ENCODE measurements around the gene ZNF284. TPM values are rescaled to one million over a fixed set of nuclear protein-coding genes. Genes with fewer than 3 reads are reported as not detected.

ZNF284 gene
- total and polyA plus RNA-seq, 2 donors (not counting 1 experiment from before 2014, with no cell fraction given) = 2.1 to 3.3 TPM

DNA sequence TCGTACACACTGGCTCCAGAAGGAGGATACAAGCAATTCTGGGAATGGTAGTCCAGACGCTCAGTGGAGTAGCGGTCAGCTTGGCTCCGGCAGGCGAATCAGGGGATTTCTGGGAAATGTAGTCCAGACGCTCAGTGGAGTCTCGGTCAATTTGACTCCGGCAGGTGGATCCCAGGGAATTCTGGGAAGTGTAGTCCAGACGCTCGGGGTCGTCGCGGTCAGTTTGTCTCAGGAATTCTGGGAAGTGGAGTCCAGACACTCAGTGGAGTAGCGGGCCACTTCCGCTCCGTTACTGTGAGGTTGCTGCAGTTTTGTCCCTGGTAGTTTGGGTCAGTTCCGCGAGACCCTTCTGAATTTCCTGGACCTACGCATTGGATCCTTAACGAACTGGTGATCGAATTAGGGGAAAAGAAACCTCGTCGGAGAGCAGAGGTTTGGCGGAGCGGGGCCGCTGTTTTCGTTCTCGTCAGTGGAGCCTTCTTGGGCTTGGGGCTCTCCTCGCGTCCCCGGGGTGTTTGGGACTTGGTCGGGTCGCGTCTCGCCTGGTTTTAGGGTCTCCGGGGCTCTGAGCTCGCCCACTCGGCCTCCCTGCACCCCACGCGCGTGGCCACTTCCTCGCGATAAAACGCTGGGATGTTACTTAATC is 41.3 kb downstream of the ZNF284 start, which contains the start of gene ZNF225:
Gene ZNF225, plus strand, starts transcription at position 262 of the 646 bp plus-strand sequence. CDS start 2,429 bp downstream, outside the sequence.
- H3K27me3 Mint-ChIP-seq = no peaks in the 10 kb centered on the region
- H3K4me2 ChIP-seq (replicated peaks; ENCODE audit: low read depth, low read length, poor library complexity, severe bottlenecking) = peak within 1 kb of the TSS; percentile 77
- peak within 1 kb of the TSS; percentile 45 to 65 for H3K27ac ChIP-seq (ENCODE audit: low read length in 2 of 2)
- no peak for TF ChIP-seq EZH2 (IDR thresholded peaks at IDR 0.05; ENCODE audit: borderline replicate concordance, insufficient read depth, low read depth, low read length, poor library complexity, severe bottlenecking)
- TF ChIP-seq CTCF (IDR thresholded peaks at IDR 0.05) = no peak
- peak within 1 kb of the TSS; percentile 99 for H3K4me3 Mint-ChIP-seq
- H3K36me3 ChIP-seq (replicated peaks in 1 of 2; ENCODE audit: control extremely low read depth in 1 of 2, control insufficient read depth in 1 of 2, extremely low read depth in 1 of 2, insufficient read depth in 2 of 2, low read length in 1 of 2) = peaks cover 8 to 9% of the 10 kb centered on the region in 2 experiments
- peak within 1 kb of the TSS; percentile 90 for H3K27ac Mint-ChIP-seq
- H3K4me1 ChIP-seq (ENCODE audit: control insufficient read depth in 2 of 2, insufficient read depth in 2 of 2, low read length in 2 of 2) = peaks cover 9 to 19% of the 10 kb centered on the region in 2 donors
- under 1% methylated on average over 40 of the region's 44 CpGs for WGBS (ENCODE audit: insufficient coverage)
- ATAC-seq (ENCODE audit: low read depth) (peak; percentile 95), DNase-seq (peak; percentile 91)
- no peaks in the 10 kb centered on the region for H3K27me3 ChIP-seq (replicated peaks in 1 of 4; ENCODE audit: control extremely low read depth in 1 of 4, control insufficient read depth in 3 of 4, insufficient read depth in 4 of 4, low read length in 3 of 4)
- intact Hi-C loops (cut with micrococcal nuclease) = loop anchor here (1.0 to 5.0 kb wide), 11 partner anchors 19 to 335 kb away; partner anchors contain the start of genes ZNF222, ZNF224, ZNF226 and ZNF227
- ChIA-PET POLR2A (interaction anchor here (1.2 kb wide), 1 partner anchor 18 kb away, joined by 3 read pairs; no protein-coding TSS in a partner anchor), CTCF (no interaction called here)
- peaks cover 28% of the 10 kb centered on the region for H3K4me1 Mint-ChIP-seq
- peaks cover 10 to 26% (median 24%) of the 10 kb centered on the region in 3 donors for H3K9me3 ChIP-seq (ENCODE audit: control extremely low read depth in 1 of 3, control insufficient read depth in 2 of 3, insufficient read depth in 1 of 3, low read length in 2 of 3)
- no peaks in the 10 kb centered on the region for H4K20me1 ChIP-seq (ENCODE audit: control insufficient read depth, insufficient read depth, low read length, poor library complexity, severe bottlenecking)
- H3K79me2 ChIP-seq (ENCODE audit: control insufficient read depth, insufficient read depth, low read length) = no peaks in the 10 kb centered on the region
- peak within 1 kb of the TSS; percentile 71 to 98 (median 86) for H3K4me3 ChIP-seq (ENCODE audit: control extremely low read depth in 1 of 5, extremely low read depth in 1 of 5, insufficient read depth in 1 of 5, low read depth in 2 of 5, low read length in 4 of 5)
- H3K9ac ChIP-seq (ENCODE audit: low read length) = peak within 1 kb of the TSS; percentile 87
- H3K9me3 Mint-ChIP-seq (ENCODE audit: insufficient read depth) = peaks cover 6% of the 10 kb centered on the region
- peak within 1 kb of the TSS; percentile 94 for H2AFZ ChIP-seq (ENCODE audit: insufficient read depth, low read depth, low read length, poor library complexity, severe bottlenecking)
